ENCODE measurements around the gene GLRA2. TPM values are rescaled to one million over a fixed set of nuclear protein-coding genes. Genes with fewer than 3 reads are reported as not detected.
"Not testable (repeated sequence)": the region's sequence is repeated elsewhere in the genome, so short reads cannot be mapped to it uniquely, and the experiment has no call there.

GLRA2 gene
- polyA plus RNA-seq, 1 donor: 1.0 TPM

- H3K4me1 ChIP-seq (ENCODE audit: control insufficient read depth, insufficient read depth, low read length): no peaks in the 10 kb centered on the region
- no peaks in the 10 kb centered on the region for H3K27me3 ChIP-seq (ENCODE audit: control insufficient read depth, insufficient read depth, low read length)
- no peak overlapping the region for H3K4me3 ChIP-seq (ENCODE audit: low read length)
- H3K9me3 ChIP-seq (ENCODE audit: control insufficient read depth, low read depth, low read length): no peaks in the 10 kb centered on the region
- WGBS (ENCODE audit: insufficient coverage, low lambda C conversion rate): 100% methylated on average over 1 of the region's 7 CpGs
- H3K36me3 ChIP-seq (ENCODE audit: control insufficient read depth, insufficient read depth, low read length): no peaks in the 10 kb centered on the region
- no peak for DNase-seq
- H3K27ac ChIP-seq (ENCODE audit: low read length): no peak overlapping the region
Observed at GRCh38 chrX:14590693-14591424, 61.5 kb downstream of the GLRA2 start.

- DNase-seq: no peak
- no peaks in the 10 kb centered on the region for H3K4me1 ChIP-seq (ENCODE audit: control insufficient read depth, insufficient read depth, low read length)
- H3K9me3 ChIP-seq (ENCODE audit: control insufficient read depth, low read depth, low read length): no peaks in the 10 kb centered on the region
- no peak overlapping the region for H3K4me3 ChIP-seq (ENCODE audit: low read length)
- no peaks in the 10 kb centered on the region for H3K36me3 ChIP-seq (ENCODE audit: control insufficient read depth, insufficient read depth, low read length)
- WGBS (ENCODE audit: insufficient coverage, low lambda C conversion rate): no CpG with 5 or more reads among the region's 2 CpGs
- no peaks in the 10 kb centered on the region for H3K27me3 ChIP-seq (ENCODE audit: control insufficient read depth, insufficient read depth, low read length)
- H3K27ac ChIP-seq (ENCODE audit: low read length): no peak overlapping the region
Observed at GRCh38 chrX:14591976-14592375, 62.6 kb downstream of the GLRA2 start.

GRCh38 chrX:14594521-14594920 is 65.2 kb downstream of the GLRA2 start:
- DNase-seq: no peak
- H3K36me3 ChIP-seq (ENCODE audit: control insufficient read depth, insufficient read depth, low read length): no peaks in the 10 kb centered on the region
- H3K9me3 ChIP-seq (ENCODE audit: control insufficient read depth, low read depth, low read length): no peaks in the 10 kb centered on the region
- H3K4me1 ChIP-seq (ENCODE audit: control insufficient read depth, insufficient read depth, low read length): no peaks in the 10 kb centered on the region
- no peak overlapping the region for H3K27ac ChIP-seq (ENCODE audit: low read length)
- H3K4me3 ChIP-seq (ENCODE audit: low read length): no peak overlapping the region
- H3K27me3 ChIP-seq (ENCODE audit: control insufficient read depth, insufficient read depth, low read length): no peaks in the 10 kb centered on the region

- H3K27me3 ChIP-seq (ENCODE audit: control insufficient read depth, insufficient read depth, low read length): no peaks in the 10 kb centered on the region
- no peaks in the 10 kb centered on the region for H3K36me3 ChIP-seq (ENCODE audit: control insufficient read depth, insufficient read depth, low read length)
- H3K4me3 ChIP-seq (ENCODE audit: low read length): no peak overlapping the region
- DNase-seq: no peak
- no peaks in the 10 kb centered on the region for H3K9me3 ChIP-seq (ENCODE audit: control insufficient read depth, low read depth, low read length)
- no peak overlapping the region for H3K27ac ChIP-seq (ENCODE audit: low read length)
- WGBS (ENCODE audit: insufficient coverage, low lambda C conversion rate): no CpG with 5 or more reads among the region's 3 CpGs
- H3K4me1 ChIP-seq (ENCODE audit: control insufficient read depth, insufficient read depth, low read length): no peaks in the 10 kb centered on the region
Observed at GRCh38 chrX:14598330-14598729, 69.0 kb downstream of the GLRA2 start.

- DNase-seq: no peak
- H3K9me3 ChIP-seq (ENCODE audit: control insufficient read depth, low read depth, low read length): no peaks in the 10 kb centered on the region
- H3K27ac ChIP-seq (ENCODE audit: low read length): no peak overlapping the region
- WGBS (ENCODE audit: insufficient coverage, low lambda C conversion rate): no CpG with 5 or more reads among the region's 3 CpGs
- no peaks in the 10 kb centered on the region for H3K36me3 ChIP-seq (ENCODE audit: control insufficient read depth, insufficient read depth, low read length)
- H3K4me3 ChIP-seq (ENCODE audit: low read length): no peak overlapping the region
- H3K27me3 ChIP-seq (ENCODE audit: control insufficient read depth, insufficient read depth, low read length): no peaks in the 10 kb centered on the region
- H3K4me1 ChIP-seq (ENCODE audit: control insufficient read depth, insufficient read depth, low read length): no peaks in the 10 kb centered on the region
Observed at GRCh38 chrX:14607446-14607985, 78.2 kb downstream of the GLRA2 start.

- no CpG with 5 or more reads among the region's 5 CpGs for WGBS (ENCODE audit: insufficient coverage, low lambda C conversion rate)
- H3K27me3 ChIP-seq (ENCODE audit: control insufficient read depth, insufficient read depth, low read length); H3K27ac ChIP-seq (ENCODE audit: low read length); H3K9me3 ChIP-seq (ENCODE audit: control insufficient read depth, low read depth, low read length); H3K36me3 ChIP-seq (ENCODE audit: control insufficient read depth, insufficient read depth, low read length); H3K4me3 ChIP-seq (ENCODE audit: low read length); DNase-seq; H3K4me1 ChIP-seq (ENCODE audit: control insufficient read depth, insufficient read depth, low read length): not testable (repeated sequence)
Observed at GRCh38 chrX:14612450-14612849, 83.1 kb downstream of the GLRA2 start.

- DNase-seq: peak in 1 of 2 donors; percentile 1
- H3K27ac ChIP-seq (ENCODE audit: low read length): peak overlapping the region; percentile 17
- WGBS (ENCODE audit: insufficient coverage, low lambda C conversion rate): 20% methylated on average over 1 of the region's 4 CpGs
Observed at GRCh38 chrX:14616301-14616700, 87.0 kb downstream of the GLRA2 start.

GRCh38 chrX:14616836-14617235 is 87.5 kb downstream of the GLRA2 start:
- Histone ChIP-seq H3K36me3 (ENCODE audit: control insufficient read depth, insufficient read depth, low read length) (no peaks in the 10 kb centered on the region), H3K4me3 (ENCODE audit: low read length) (no peak overlapping the region), H3K27ac (ENCODE audit: low read length) (peak overlapping the region; percentile 17), H3K4me1 (ENCODE audit: control insufficient read depth, insufficient read depth, low read length) (no peaks in the 10 kb centered on the region), H3K27me3 (ENCODE audit: control insufficient read depth, insufficient read depth, low read length) (no peaks in the 10 kb centered on the region), H3K9me3 (ENCODE audit: control insufficient read depth, low read depth, low read length) (no peaks in the 10 kb centered on the region)
- WGBS (ENCODE audit: insufficient coverage, low lambda C conversion rate): no CpG with 5 or more reads among the region's 4 CpGs
- peak in 1 of 2 donors; percentile 10 for DNase-seq

More at GRCh38 chrX:14616301-14616700, 87.0 kb downstream of the GLRA2 start:
- Histone ChIP-seq H3K9me3 (ENCODE audit: control insufficient read depth, low read depth, low read length) (no peaks in the 10 kb centered on the region), H3K4me3 (ENCODE audit: low read length) (no peak overlapping the region), H3K36me3 (ENCODE audit: control insufficient read depth, insufficient read depth, low read length) (no peaks in the 10 kb centered on the region), H3K4me1 (ENCODE audit: control insufficient read depth, insufficient read depth, low read length) (no peaks in the 10 kb centered on the region), H3K27me3 (ENCODE audit: control insufficient read depth, insufficient read depth, low read length) (no peaks in the 10 kb centered on the region)

GRCh38 chrX:14618177-14618965 is 89.0 kb downstream of the GLRA2 start:
- DNase-seq: peak in 1 of 2 donors; percentile 7
- Histone ChIP-seq H3K27me3 (ENCODE audit: control insufficient read depth, insufficient read depth, low read length) (no peaks in the 10 kb centered on the region), H3K4me1 (ENCODE audit: control insufficient read depth, insufficient read depth, low read length) (no peaks in the 10 kb centered on the region), H3K27ac (ENCODE audit: low read length) (no peak overlapping the region), H3K9me3 (ENCODE audit: control insufficient read depth, low read depth, low read length) (no peaks in the 10 kb centered on the region), H3K36me3 (ENCODE audit: control insufficient read depth, insufficient read depth, low read length) (no peaks in the 10 kb centered on the region), H3K4me3 (ENCODE audit: low read length) (no peak overlapping the region)
- WGBS (ENCODE audit: insufficient coverage, low lambda C conversion rate): 70% methylated on average over 2 of the region's 5 CpGs

GRCh38 chrX:14630733-14631132 is 101.4 kb downstream of the GLRA2 start:
- no CpG with 5 or more reads among the region's 3 CpGs for WGBS (ENCODE audit: insufficient coverage, low lambda C conversion rate)
- no peak overlapping the region for H3K4me3 ChIP-seq (ENCODE audit: low read length)
- no peak overlapping the region for H3K27ac ChIP-seq (ENCODE audit: low read length)
- no peak for DNase-seq
- H3K9me3 ChIP-seq (ENCODE audit: control insufficient read depth, low read depth, low read length): no peaks in the 10 kb centered on the region
- H3K36me3 ChIP-seq (ENCODE audit: control insufficient read depth, insufficient read depth, low read length): no peaks in the 10 kb centered on the region
- no peaks in the 10 kb centered on the region for H3K27me3 ChIP-seq (ENCODE audit: control insufficient read depth, insufficient read depth, low read length)
- no peaks in the 10 kb centered on the region for H3K4me1 ChIP-seq (ENCODE audit: control insufficient read depth, insufficient read depth, low read length)
